ENCODE measurements around the gene RASSF4. TPM values are rescaled to one million over a fixed set of nuclear protein-coding genes. Genes with fewer than 3 reads are reported as not detected.
A peak's percentile ranks its signal among the peaks of the same experiment; 100 is the strongest.

Gene RASSF4
- total RNA-seq, 2 experiments from 2014 or later: 0.76 to 1.6 TPM

DNA sequence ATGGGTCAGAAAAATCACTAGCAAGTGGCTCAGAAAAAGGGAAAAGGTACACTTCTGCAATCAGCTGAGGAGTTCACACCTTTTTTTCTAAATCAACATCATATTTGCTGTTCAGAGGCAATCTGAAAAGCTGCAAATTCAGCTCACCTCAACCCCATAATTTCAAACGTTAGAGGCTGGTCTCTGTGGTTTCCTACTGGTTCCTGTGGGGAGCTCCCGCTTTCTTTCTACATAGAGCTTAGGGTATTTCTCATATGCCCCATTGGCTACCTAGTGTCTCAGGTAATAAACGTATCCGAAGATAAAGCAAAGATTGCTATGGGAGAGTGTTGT is 35.9 kb downstream of the RASSF4 start:
- CTCF ChIA-PET: interaction anchor here (0.8 to 3.2 kb wide), 4 partner anchors 12 to 63 kb away, joined by 3 to 23 read pairs (median 6); no protein-coding TSS in a partner anchor
- peaks cover 44% of the 10 kb centered on the region for H3K4me1 Mint-ChIP-seq (ENCODE audit: low read depth)

DNA sequence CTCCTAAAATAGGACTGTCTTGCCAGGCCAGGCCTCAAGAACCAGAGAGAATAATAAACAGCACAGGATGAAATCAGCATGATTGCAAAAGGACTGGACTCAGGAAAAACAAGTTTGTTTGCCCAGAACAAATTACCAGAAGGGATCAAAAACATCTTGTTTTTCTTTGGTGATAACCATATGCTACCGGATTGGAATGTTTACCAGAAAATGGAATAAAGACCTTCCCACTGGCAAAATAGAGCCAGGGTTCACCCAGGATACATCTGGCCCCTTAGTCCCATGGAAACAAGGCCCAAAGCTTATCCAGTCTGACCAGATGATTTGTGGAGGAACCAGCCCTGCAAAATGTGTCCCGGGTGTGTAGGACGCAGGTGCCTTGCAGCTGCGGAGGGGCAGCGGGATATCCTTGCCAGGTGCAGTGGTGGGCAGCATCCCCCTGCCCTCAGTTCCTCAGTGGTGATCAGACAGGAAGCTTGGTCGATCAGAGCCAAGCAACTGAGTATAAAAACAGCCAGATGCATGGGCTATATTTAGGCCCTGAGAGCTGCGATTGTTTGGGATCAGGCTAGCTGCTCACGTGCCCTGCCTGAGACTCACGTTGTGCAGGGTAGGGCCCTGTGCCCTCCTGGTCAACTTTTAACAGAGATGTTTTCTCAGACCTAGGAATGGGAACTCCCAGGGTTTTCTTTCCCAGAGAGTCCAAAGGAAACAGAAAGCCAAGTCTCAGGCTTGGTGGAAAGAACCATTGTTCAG is 36.5 kb downstream of the RASSF4 start:
- DNase-seq: peak; percentile 19
- ChIA-PET POLR2A (no interaction called here), CTCF (interaction anchor here (0.8 to 3.2 kb wide), 3 partner anchors 12 to 64 kb away, joined by 3 to 23 read pairs (median 4); no protein-coding TSS in a partner anchor)
- peaks cover 3% of the 10 kb centered on the region for H3K27me3 Mint-ChIP-seq (ENCODE audit: low read depth)
- ATAC-seq: no peak
- H3K9me3 Mint-ChIP-seq (ENCODE audit: insufficient read depth): no peaks in the 10 kb centered on the region
- H3K36me3 Mint-ChIP-seq (ENCODE audit: low read depth): no peaks in the 10 kb centered on the region
- H3K4me1 Mint-ChIP-seq (ENCODE audit: low read depth): peaks cover 46% of the 10 kb centered on the region
- no peak overlapping the region for H3K4me3 Mint-ChIP-seq
- peak overlapping the region; percentile 85 for H3K27ac Mint-ChIP-seq

More for the DNA sequence above, 35.9 kb downstream of the RASSF4 start:
- peak; percentile 48 for ATAC-seq
- POLR2A ChIA-PET: no interaction called here
- no peaks in the 10 kb centered on the region for H3K36me3 Mint-ChIP-seq (ENCODE audit: low read depth)
- peaks cover 3% of the 10 kb centered on the region for H3K27me3 Mint-ChIP-seq (ENCODE audit: low read depth)
- H3K4me3 Mint-ChIP-seq: no peak overlapping the region
- DNase-seq: peak; percentile 36
- H3K9me3 Mint-ChIP-seq (ENCODE audit: insufficient read depth): no peaks in the 10 kb centered on the region
- H3K27ac Mint-ChIP-seq: peak overlapping the region; percentile 85

DNA sequence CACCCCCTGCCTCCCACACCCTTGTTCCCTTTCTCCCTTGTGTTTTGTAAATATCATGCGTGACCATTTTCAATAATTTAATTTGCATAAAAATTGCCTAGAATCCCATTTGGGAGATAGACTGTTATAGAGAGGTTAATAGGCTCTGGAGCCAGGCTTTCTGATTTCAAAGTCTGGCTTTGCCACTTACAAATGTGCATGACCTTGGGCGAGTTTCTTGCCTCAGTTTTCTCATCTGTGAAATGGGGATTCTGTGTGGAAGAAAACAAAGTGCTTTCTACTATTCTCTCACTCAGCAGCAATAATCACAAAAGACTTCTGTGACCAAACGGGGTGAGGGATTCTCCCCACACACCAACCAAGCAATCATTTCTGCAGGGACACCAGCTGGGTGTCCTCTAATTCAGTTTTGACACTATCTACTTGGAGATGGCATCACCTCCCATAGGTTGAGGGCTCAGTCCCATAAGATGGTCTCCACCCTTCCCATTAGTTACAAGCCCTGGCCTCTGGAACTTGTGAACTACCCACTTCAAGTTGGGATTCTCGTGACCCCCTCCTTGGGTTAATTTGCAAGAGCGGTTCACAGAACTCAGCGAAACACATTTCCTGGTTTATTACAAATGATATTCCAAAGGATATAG is 37.6 kb downstream of the RASSF4 start:
- DNase-seq (peak; percentile 15), ATAC-seq (no peak)
- Mint-ChIP-seq H3K4me3 (no peak overlapping the region), H3K9me3 (ENCODE audit: insufficient read depth) (peaks cover 3% of the 10 kb centered on the region), H3K27ac (no peak overlapping the region), H3K36me3 (ENCODE audit: low read depth) (peaks cover 6% of the 10 kb centered on the region), H3K27me3 (ENCODE audit: low read depth) (peaks cover 3% of the 10 kb centered on the region), H3K4me1 (ENCODE audit: low read depth) (peaks cover 49% of the 10 kb centered on the region)
- ChIA-PET POLR2A (no interaction called here), CTCF (interaction anchor here (0.8 to 1.3 kb wide), 2 partner anchors 10 to 64 kb away, joined by 3 read pairs; no protein-coding TSS in a partner anchor)

DNA sequence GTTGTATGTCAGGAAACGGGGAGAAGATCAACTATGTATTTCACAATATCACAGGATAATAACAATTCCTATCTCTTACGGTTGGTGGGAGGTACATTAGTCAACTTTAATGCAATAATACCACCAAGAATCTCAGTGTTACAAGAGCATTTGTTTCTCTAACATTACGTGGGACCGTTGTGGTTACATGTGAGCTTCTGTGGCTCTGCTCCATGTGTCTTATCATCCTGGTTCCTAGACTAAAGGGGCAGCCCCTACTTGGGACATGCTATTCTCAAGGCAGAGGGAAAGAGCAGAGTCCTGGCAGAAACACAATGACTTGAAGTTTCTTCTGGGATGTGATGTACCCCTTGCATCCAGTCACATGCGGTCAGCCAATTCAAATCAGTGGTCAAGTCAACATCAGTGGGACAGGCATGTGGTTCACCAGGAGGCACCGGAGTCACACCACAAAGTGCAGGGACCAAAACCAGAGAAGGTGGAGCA is 38.6 kb downstream of the RASSF4 start:
- Mint-ChIP-seq H3K36me3 (ENCODE audit: low read depth) (peaks cover 16% of the 10 kb centered on the region), H3K27ac (no peak overlapping the region), H3K27me3 (ENCODE audit: low read depth) (peaks cover 3% of the 10 kb centered on the region), H3K9me3 (ENCODE audit: insufficient read depth) (peaks cover 4% of the 10 kb centered on the region), H3K4me3 (no peak overlapping the region), H3K4me1 (ENCODE audit: low read depth) (peaks cover 57% of the 10 kb centered on the region)
- DNase-seq (peak; percentile 17), ATAC-seq (no peak)
- ChIA-PET CTCF (interaction anchor here (1.3 kb wide), 1 partner anchor 65 kb away, joined by 3 read pairs; no protein-coding TSS in a partner anchor), POLR2A (no interaction called here)

DNA sequence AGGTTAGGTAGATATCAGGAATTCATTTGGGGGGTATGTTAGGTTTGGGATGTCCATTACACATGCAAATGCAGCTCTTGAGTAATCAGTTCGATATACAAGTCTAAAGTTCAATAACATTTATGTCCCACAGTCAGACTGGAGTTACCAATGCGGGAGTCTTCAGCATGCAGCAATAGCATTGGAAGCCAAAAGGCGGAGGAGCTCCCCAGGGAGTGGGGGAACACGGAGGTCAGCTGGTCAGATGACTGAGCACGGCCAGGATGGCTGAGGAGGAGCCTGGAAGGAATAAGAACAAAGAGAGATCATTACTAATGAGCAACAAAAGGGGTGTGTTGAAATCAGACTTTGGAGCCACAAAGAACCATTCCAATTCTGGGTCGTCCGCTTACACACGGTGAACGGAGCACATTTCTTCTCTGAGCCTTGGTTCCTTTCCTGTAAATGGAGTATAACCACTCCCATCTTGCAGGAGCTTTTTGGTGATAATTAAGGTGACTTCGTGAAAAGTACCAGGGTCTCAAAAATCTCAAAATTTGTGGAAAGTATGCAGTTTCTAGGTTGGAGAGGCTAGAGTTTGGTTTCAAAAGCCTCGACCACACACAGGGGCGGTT is 40.6 kb downstream of the RASSF4 start:
- H3K4me1 Mint-ChIP-seq (ENCODE audit: low read depth): peaks cover 59% of the 10 kb centered on the region
- ATAC-seq (no peak), DNase-seq (no peak)
- ChIA-PET POLR2A (interaction anchor here (0.7 to 2.3 kb wide), 8 partner anchors 20 to 421 kb away, joined by 3 to 7 read pairs (median 4); partner anchors contain the start of gene DEPP1), CTCF (interaction anchor here (0.9 to 2.9 kb wide), 6 partner anchors 8 to 136 kb away, joined by 3 to 15 read pairs (median 4); no protein-coding TSS in a partner anchor)
- H3K4me3 Mint-ChIP-seq: peak overlapping the region; percentile 87
- H3K9me3 Mint-ChIP-seq (ENCODE audit: insufficient read depth): peaks cover 23% of the 10 kb centered on the region
- peaks cover 3% of the 10 kb centered on the region for H3K27me3 Mint-ChIP-seq (ENCODE audit: low read depth)
- peak overlapping the region; percentile 99 for H3K27ac Mint-ChIP-seq
- H3K36me3 Mint-ChIP-seq (ENCODE audit: low read depth): peaks cover 37% of the 10 kb centered on the region

DNA sequence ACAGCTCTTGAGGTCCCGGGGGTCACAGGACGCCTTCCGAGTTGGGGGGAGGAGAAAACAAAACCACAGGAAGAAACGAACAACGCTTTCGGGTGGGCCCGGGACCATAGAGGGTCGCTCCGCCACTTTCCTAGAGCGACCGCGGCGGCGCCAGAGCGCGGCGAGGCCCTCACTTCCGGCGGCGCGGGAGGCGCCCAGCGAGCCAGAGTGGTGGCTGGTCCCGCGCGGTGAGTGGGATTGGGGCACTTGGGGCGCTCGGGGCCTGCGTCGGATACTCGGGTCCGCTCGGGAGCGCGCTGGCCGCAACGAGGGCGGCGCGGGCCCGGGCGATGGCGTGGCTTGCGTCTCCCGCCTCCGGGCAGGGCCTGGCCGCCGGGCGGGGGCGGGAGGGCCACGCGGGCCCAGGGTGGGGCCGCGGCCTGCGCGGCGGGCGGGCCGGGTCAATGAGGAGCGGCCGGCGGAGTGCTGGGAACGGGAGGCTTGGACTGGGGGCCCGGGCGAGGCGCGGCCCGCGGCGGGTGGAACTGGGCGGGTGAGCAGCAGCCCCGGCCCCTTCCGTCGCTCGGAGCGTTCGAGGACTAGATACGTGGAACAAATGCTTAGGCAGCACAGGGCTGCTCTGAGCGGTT is 41.3 kb downstream of the RASSF4 start, which contains the start of gene ZNF22:
ZNF22 (plus strand) TSS at position 172 of the 629 bp plus-strand sequence. CDS start 2,446 bp downstream, outside the sequence.
- CTCF ChIA-PET: interaction anchor here (0.9 to 2.9 kb wide), 6 partner anchors 7 to 68 kb away, joined by 3 to 15 read pairs (median 3); no protein-coding TSS in a partner anchor
- Mint-ChIP-seq H3K4me1 (ENCODE audit: low read depth) (peaks cover 52% of the 10 kb centered on the region), H3K9me3 (ENCODE audit: insufficient read depth) (peaks cover 23% of the 10 kb centered on the region), H3K36me3 (ENCODE audit: low read depth) (peaks cover 43% of the 10 kb centered on the region), H3K4me3 (peak within 1 kb of the TSS; percentile 94), H3K27ac (peak within 1 kb of the TSS; percentile 99), H3K27me3 (ENCODE audit: low read depth) (peaks cover 3% of the 10 kb centered on the region)
- DNase-seq (peak; percentile 83), ATAC-seq (peak; percentile 87)
- POLR2A ChIA-PET: interaction anchor here (0.7 to 2.3 kb wide), 10 partner anchors 19 to 421 kb away, joined by 3 to 7 read pairs (median 4); partner anchors contain the start of genes DEPP1 and RASSF4

DNA sequence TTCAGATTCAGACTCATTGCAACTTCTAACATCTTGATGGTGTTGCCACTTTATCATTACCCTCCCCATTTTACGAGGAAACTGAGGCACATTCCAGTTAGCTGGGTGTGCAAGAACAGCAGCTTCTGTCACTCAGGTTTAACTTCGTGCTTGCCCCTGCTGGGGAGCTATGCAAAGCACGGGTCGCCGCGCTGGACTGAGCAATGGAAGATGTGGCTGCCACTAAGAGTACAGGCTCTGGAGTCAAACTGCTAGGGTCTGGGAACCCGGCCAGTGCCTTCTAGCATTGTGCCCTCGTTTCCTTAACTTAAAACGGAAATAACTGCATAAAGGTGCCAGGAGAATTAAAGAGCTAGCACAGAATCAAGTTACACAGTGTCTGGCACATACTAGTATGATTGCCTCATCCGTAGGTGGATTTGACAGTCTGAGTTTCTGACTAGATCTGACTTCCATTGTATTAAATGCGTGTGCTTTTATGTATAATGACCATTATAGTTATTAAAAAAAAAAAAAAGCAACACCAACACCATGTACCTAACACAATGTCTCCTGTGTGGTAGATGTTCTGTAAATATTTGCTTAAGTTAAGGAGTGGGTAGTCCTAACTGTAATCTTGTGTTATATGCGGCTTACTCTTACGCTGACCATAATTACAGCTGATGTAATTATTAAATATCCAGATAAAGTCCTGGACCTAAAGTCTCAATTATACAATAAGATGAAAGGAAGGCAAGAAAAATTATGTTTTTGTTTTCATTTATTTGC is 42.0 kb downstream of the RASSF4 start:
- peak; percentile 79 for ATAC-seq
- ChIA-PET CTCF (interaction anchor here (0.9 to 2.9 kb wide), 4 partner anchors 10 to 69 kb away, joined by 3 to 15 read pairs (median 3); no protein-coding TSS in a partner anchor), POLR2A (interaction anchor here (0.8 to 2.3 kb wide), 4 partner anchors 21 to 420 kb away, joined by 3 to 6 read pairs (median 4); partner anchors contain the start of genes DEPP1 and RASSF4)
- Mint-ChIP-seq H3K27me3 (ENCODE audit: low read depth) (peaks cover 3% of the 10 kb centered on the region), H3K9me3 (ENCODE audit: insufficient read depth) (peaks cover 23% of the 10 kb centered on the region), H3K27ac (peak overlapping the region; percentile 94), H3K4me1 (ENCODE audit: low read depth) (peaks cover 45% of the 10 kb centered on the region), H3K4me3 (peak overlapping the region; percentile 94), H3K36me3 (ENCODE audit: low read depth) (peaks cover 46% of the 10 kb centered on the region)
- peak; percentile 74 for DNase-seq

DNA sequence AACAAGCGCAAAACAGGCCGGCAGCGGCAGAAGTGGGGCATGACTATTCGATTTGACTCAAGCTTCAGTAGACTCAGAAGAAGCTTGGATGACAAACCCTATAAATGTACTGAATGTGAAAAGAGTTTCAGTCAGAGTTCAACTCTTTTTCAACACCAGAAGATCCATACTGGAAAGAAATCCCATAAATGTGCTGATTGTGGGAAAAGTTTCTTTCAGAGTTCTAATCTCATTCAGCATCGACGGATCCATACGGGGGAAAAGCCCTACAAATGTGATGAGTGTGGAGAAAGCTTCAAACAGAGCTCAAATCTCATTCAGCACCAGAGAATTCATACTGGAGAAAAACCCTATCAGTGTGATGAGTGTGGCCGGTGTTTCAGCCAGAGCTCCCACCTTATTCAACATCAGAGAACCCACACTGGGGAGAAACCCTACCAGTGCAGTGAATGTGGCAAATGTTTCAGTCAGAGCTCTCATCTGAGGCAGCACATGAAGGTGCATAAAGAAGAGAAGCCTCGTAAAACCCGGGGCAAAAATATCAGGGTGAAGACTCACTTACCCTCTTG is 43.9 kb downstream of the RASSF4 start:
- H3K4me3 Mint-ChIP-seq: no peak overlapping the region
- CTCF ChIA-PET: interaction anchor here (3.3 kb wide), 1 partner anchor 71 kb away, joined by 16 read pairs; no protein-coding TSS in a partner anchor
- no peaks in the 10 kb centered on the region for H3K27me3 Mint-ChIP-seq (ENCODE audit: low read depth)
- DNase-seq: no peak
- H3K36me3 Mint-ChIP-seq (ENCODE audit: low read depth): peaks cover 46% of the 10 kb centered on the region
- no peak overlapping the region for H3K27ac Mint-ChIP-seq
- peaks cover 23% of the 10 kb centered on the region for H3K9me3 Mint-ChIP-seq (ENCODE audit: insufficient read depth)
- ATAC-seq: no peak
- POLR2A ChIA-PET: interaction anchor here (1.2 kb wide), 1 partner anchor 35 kb away, joined by 5 read pairs; no protein-coding TSS in a partner anchor
- peaks cover 36% of the 10 kb centered on the region for H3K4me1 Mint-ChIP-seq (ENCODE audit: low read depth)

DNA sequence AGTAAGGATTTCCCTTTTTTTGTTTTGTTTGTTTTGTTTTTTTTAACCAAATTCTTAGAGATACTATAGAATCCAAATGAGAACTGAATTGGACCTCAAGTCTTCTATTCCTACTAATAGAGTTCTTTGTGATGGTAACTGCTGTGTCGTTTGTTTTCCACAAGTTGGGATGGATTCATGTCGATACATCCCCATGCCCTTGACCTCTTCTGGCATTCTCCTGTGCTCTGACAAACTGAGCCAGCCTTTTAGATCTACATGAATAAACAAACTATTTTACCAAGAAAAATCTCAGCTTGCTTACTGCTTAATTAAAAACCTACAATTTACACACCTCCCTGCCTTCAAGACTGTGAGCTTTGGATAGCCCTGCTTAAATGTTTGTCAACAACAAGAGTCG is 45.1 kb downstream of the RASSF4 start:
- H3K4me1 Mint-ChIP-seq (ENCODE audit: low read depth): peaks cover 32% of the 10 kb centered on the region
- ChIA-PET CTCF (interaction anchor here (3.3 kb wide), 1 partner anchor 72 kb away, joined by 16 read pairs; no protein-coding TSS in a partner anchor), POLR2A (interaction anchor here (0.6 to 1.2 kb wide), 3 partner anchors 24 to 237 kb away, joined by 3 to 5 read pairs (median 3); no protein-coding TSS in a partner anchor)
- DNase-seq (no peak), ATAC-seq (no peak)
- peaks cover 46% of the 10 kb centered on the region for H3K36me3 Mint-ChIP-seq (ENCODE audit: low read depth)
- H3K27ac Mint-ChIP-seq: no peak overlapping the region
- no peaks in the 10 kb centered on the region for H3K27me3 Mint-ChIP-seq (ENCODE audit: low read depth)
- H3K4me3 Mint-ChIP-seq: no peak overlapping the region
- peaks cover 23% of the 10 kb centered on the region for H3K9me3 Mint-ChIP-seq (ENCODE audit: insufficient read depth)

DNA sequence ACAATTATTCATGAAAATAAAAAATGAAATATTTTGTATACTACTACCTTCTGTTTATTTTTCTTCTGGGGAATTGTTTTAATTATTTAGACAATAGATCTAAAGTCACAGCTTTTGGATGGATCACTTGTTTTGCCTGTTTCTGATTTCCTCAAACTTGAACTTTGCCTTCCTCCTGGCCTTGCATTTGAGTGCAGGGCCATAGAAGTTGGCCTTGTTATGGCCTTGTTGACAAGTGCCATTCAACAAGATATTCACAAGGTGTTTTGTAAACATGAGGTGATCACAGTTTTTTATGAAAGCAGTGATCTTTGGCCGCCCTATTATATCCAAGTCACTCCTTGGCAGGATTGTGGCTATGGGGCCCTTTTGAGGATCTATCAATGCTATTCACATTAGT is 45.7 kb downstream of the RASSF4 start:
- no peaks in the 10 kb centered on the region for H3K27me3 Mint-ChIP-seq (ENCODE audit: low read depth)
- CTCF ChIA-PET: interaction anchor here (3.3 kb wide), 1 partner anchor 73 kb away, joined by 16 read pairs; no protein-coding TSS in a partner anchor

More for the DNA sequence above, 45.7 kb downstream of the RASSF4 start:
- peaks cover 25% of the 10 kb centered on the region for H3K4me1 Mint-ChIP-seq (ENCODE audit: low read depth)
- H3K36me3 Mint-ChIP-seq (ENCODE audit: low read depth): peaks cover 46% of the 10 kb centered on the region
- DNase-seq (no peak), ATAC-seq (no peak)
- H3K27ac Mint-ChIP-seq: no peak overlapping the region
- no peak overlapping the region for H3K4me3 Mint-ChIP-seq
- POLR2A ChIA-PET: interaction anchor here (0.9 kb wide), 1 partner anchor 25 kb away, joined by 3 read pairs; no protein-coding TSS in a partner anchor
- H3K9me3 Mint-ChIP-seq (ENCODE audit: insufficient read depth): peaks cover 23% of the 10 kb centered on the region

All from activated CD8-positive, alpha-beta T cell treated with anti-CD3 and anti-CD28 coated beads, Interleukin-2, amount 10 ng/mL, durations not matched to agents 7 days and 5 days (primary cell).